HepG2 (cell line): Measurements from ENCODE around the gene CHMP4B. TPM values are rescaled to one million over a fixed set of nuclear protein-coding genes. Genes with fewer than 3 reads are reported as not detected.

Source experiments
- BRD4 ChIP-seq: sonication (generic); formaldehyde crosslinking; IDR thresholded peaks from 2 replicates; pipeline ENCODE4 v1.4.0; 2020; ENCODE audit warnings: missing genetic modification reagents
- CSRNP2 ChIP-seq: sonication (generic); formaldehyde crosslinking; conservative IDR thresholded peaks from 2 replicates; pipeline ENCODE4 v1.8.0; 2022; ENCODE audit warnings: low read depth, missing genetic modification reagents
- FIP1L1 ChIP-seq: fragments of 200-400 bp; formaldehyde crosslinking; IDR thresholded peaks from 2 replicates; pipeline ENCODE4 v1.6.1; 2018; ENCODE audit warnings: low read depth, mild to moderate bottlenecking, low read length, moderate library complexity, borderline replicate concordance; ENCODE audit not compliant: insufficient read depth
- FLYWCH1 ChIP-seq: sonication (generic); formaldehyde crosslinking; IDR thresholded peaks from 2 replicates; pipeline ENCODE4 v1.8.1; 2023; ENCODE audit warnings: mild to moderate bottlenecking, missing genetic modification reagents
- KDM5B ChIP-seq: sonication (generic); formaldehyde crosslinking; IDR thresholded peaks from 2 replicates; pipeline ENCODE4 v1.4.0; 2020; ENCODE audit warnings: missing genetic modification reagents, mild to moderate bottlenecking, borderline replicate concordance
- KDM6A ChIP-seq: IDR thresholded peaks from 2 replicates; pipeline ENCODE4 v1.6.1; 2016; ENCODE audit warnings: low read depth
- MIXL1 ChIP-seq: IDR thresholded peaks from 2 replicates; pipeline ENCODE4 v1.6.1; 2016
- NAIF1 ChIP-seq: sonication (generic); formaldehyde crosslinking; IDR thresholded peaks from 2 replicates; pipeline ENCODE4 v1.5.0; 2020; ENCODE audit warnings: mild to moderate bottlenecking, missing genetic modification reagents, borderline replicate concordance
- PAWR ChIP-seq: sonication (generic); formaldehyde crosslinking; IDR thresholded peaks from 2 replicates; pipeline ENCODE4 v1.4.0; 2020; ENCODE audit warnings: missing genetic modification reagents, mild to moderate bottlenecking, borderline replicate concordance
- PHF21A ChIP-seq: sonication (generic); formaldehyde crosslinking; IDR thresholded peaks from 2 replicates; pipeline ENCODE4 v1.5.0; 2020; ENCODE audit warnings: mild to moderate bottlenecking, missing genetic modification reagents
- SAP130 ChIP-seq: IDR thresholded peaks from 2 replicates; pipeline ENCODE4 v1.6.1; 2016; ENCODE audit warnings: low read depth
- THYN1 ChIP-seq: sonication (generic); formaldehyde crosslinking; IDR thresholded peaks from 2 replicates; pipeline ENCODE4 v1.8.1; 2023; ENCODE audit warnings: low read depth, mild to moderate bottlenecking, moderate library complexity, missing genetic modification reagents, borderline replicate concordance
- ZIK1 ChIP-seq: sonication (generic); formaldehyde crosslinking; IDR thresholded peaks from 2 replicates; pipeline ENCODE4 v1.5.0; 2020; ENCODE audit warnings: mild to moderate bottlenecking, low read depth, missing genetic modification reagents, borderline replicate concordance
- ZNF350 ChIP-seq: sonication (generic); formaldehyde crosslinking; IDR thresholded peaks from 2 replicates; pipeline ENCODE4 v1.4.0; 2020; ENCODE audit warnings: mild to moderate bottlenecking, low read depth, missing genetic modification reagents, borderline replicate concordance
- ZNF383 ChIP-seq: sonication (generic); formaldehyde crosslinking; IDR thresholded peaks from 2 replicates; pipeline ENCODE4 v1.4.0; 2020; ENCODE audit warnings: missing genetic modification reagents, mild to moderate bottlenecking, borderline replicate concordance
- ZNF484 ChIP-seq: sonication (generic); formaldehyde crosslinking; IDR thresholded peaks from 2 replicates; pipeline ENCODE4 v1.5.1; 2020; ENCODE audit warnings: mild to moderate bottlenecking, low read depth, missing genetic modification reagents, borderline replicate concordance
- ZNF562 ChIP-seq: sonication (generic); formaldehyde crosslinking; IDR thresholded peaks from 2 replicates; pipeline ENCODE4 v1.8.0; 2022; ENCODE audit warnings: missing genetic modification reagents, borderline replicate concordance
- polyA plus RNA-seq, 8 experiments: library from polyadenylated mRNA; depleted of rRNA in 3 of 8; stranded (reverse) in 7 of 8; unstranded in 1 of 8; fragments of >200 nt; fragmentation: Illumina TruSeq in 4 of 8; extraction: Trizol in 4 of 8; gene quantifications; 2 replicates each; pipeline versions ENCODE4 v1.2.1 to v1.2.3, GENCODE V29; 2011 to 2016; ENCODE audit warnings: low read depth in 4 of 8, missing spikeins in 1 of 8, mixed read lengths in 1 of 8; ENCODE audit not compliant: insufficient read depth in 1 of 8
- total RNA-seq, 5 experiments: library from RNA; depleted of rRNA; stranded (reverse); fragments of >200 nt; fragmentation: Illumina TruSeq; extraction: Trizol; gene quantifications; 2 replicates each; pipeline ENCODE4 v1.2.3, GENCODE V29; 2016; ENCODE audit warnings: low read depth in 1 of 5
- TF ChIP-seq, protein P1 (sequence below): sonication (generic); formaldehyde crosslinking; IDR thresholded peaks from 2 replicates; pipeline ENCODE4 v1.4.0; 2020; ENCODE audit warnings: missing genetic modification reagents, borderline replicate concordance
- TF ChIP-seq, protein P2 (sequence below): sonication (generic); formaldehyde crosslinking; IDR thresholded peaks from 2 replicates; pipeline ENCODE4 v1.8.0; 2023; ENCODE audit warnings: mild to moderate bottlenecking, missing genetic modification reagents
- TF ChIP-seq, protein P3 (sequence below): sonication (generic); IDR thresholded peaks from 2 replicates; pipeline ENCODE4 v1.6.1; 2016; ENCODE audit warnings: low read depth, borderline replicate concordance
- TF ChIP-seq, protein P4 (sequence below): IDR thresholded peaks from 2 replicates; pipeline ENCODE4 v1.6.1; 2016; ENCODE audit warnings: mild to moderate bottlenecking, missing biosample characterization, missing genetic modification reagents
- TF ChIP-seq, protein P5 (sequence below): sonication (generic); formaldehyde crosslinking; IDR thresholded peaks from 2 replicates; pipeline ENCODE4 v1.8.1; 2023; ENCODE audit warnings: mild to moderate bottlenecking, missing genetic modification reagents

Gene CHMP4B
- total and polyA plus RNA-seq, 2 of the 13 experiments (the other 11 are each of a cell fraction or from before 2014, with no cell fraction given) = 40.1 to 45.6 TPM

- TF ChIP-seq NAIF1 (CRISPR knock-in tag) = no peak
- no peak for TF ChIP-seq PAWR (CRISPR knock-in tag)
- peak; percentile 89; the same call in 1 of the 2 replicates for TF ChIP-seq THYN1 (CRISPR knock-in tag)
- TF ChIP-seq, protein P1, sequence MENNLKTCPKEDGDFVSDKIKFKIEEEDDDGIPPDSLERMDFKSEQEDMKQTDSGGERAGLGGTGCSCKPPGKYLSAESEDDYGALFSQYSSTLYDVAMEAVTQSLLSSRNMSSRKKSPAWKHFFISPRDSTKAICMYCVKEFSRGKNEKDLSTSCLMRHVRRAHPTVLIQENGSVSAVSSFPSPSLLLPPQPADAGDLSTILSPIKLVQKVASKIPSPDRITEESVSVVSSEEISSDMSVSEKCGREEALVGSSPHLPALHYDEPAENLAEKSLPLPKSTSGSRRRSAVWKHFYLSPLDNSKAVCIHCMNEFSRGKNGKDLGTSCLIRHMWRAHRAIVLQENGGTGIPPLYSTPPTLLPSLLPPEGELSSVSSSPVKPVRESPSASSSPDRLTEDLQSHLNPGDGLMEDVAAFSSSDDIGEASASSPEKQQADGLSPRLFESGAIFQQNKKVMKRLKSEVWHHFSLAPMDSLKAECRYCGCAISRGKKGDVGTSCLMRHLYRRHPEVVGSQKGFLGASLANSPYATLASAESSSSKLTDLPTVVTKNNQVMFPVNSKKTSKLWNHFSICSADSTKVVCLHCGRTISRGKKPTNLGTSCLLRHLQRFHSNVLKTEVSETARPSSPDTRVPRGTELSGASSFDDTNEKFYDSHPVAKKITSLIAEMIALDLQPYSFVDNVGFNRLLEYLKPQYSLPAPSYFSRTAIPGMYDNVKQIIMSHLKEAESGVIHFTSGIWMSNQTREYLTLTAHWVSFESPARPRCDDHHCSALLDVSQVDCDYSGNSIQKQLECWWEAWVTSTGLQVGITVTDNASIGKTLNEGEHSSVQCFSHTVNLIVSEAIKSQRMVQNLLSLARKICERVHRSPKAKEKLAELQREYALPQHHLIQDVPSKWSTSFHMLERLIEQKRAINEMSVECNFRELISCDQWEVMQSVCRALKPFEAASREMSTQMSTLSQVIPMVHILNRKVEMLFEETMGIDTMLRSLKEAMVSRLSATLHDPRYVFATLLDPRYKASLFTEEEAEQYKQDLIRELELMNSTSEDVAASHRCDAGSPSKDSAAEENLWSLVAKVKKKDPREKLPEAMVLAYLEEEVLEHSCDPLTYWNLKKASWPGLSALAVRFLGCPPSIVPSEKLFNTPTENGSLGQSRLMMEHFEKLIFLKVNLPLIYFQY (CRISPR knock-in tag) = no peak
- peak; percentile 22; the same call in 1 of the 2 replicates for TF ChIP-seq KDM5B
- TF ChIP-seq ZNF484 (CRISPR knock-in tag) = no peak
- TF ChIP-seq BRD4 (CRISPR knock-in tag) = no peak
- 0 out of 2 replicates have a peak, but pooled peaks have one; percentile 33 for TF ChIP-seq PHF21A (CRISPR knock-in tag)
- 0 out of 2 replicates have a peak, but pooled peaks have one; percentile 61 for TF ChIP-seq ZNF350 (CRISPR knock-in tag)
- no peak for TF ChIP-seq FLYWCH1 (CRISPR knock-in tag)
- TF ChIP-seq, protein P2, sequence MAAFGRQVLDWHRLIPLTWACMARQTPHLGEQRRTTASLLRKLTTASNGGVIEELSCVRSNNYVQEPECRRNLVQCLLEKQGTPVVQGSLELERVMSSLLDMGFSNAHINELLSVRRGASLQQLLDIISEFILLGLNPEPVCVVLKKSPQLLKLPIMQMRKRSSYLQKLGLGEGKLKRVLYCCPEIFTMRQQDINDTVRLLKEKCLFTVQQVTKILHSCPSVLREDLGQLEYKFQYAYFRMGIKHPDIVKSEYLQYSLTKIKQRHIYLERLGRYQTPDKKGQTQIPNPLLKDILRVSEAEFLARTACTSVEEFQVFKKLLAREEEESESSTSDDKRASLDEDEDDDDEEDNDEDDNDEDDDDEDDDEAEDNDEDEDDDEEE (CRISPR knock-in tag) = no peak
- TF ChIP-seq, protein P3, sequence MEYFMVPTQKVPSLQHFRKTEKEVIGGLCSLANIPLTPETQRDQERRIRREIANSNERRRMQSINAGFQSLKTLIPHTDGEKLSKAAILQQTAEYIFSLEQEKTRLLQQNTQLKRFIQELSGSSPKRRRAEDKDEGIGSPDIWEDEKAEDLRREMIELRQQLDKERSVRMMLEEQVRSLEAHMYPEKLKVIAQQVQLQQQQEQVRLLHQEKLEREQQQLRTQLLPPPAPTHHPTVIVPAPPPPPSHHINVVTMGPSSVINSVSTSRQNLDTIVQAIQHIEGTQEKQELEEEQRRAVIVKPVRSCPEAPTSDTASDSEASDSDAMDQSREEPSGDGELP = no peak
- TF ChIP-seq CSRNP2 (CRISPR knock-in tag) = no peak
- no peak for TF ChIP-seq ZIK1 (CRISPR knock-in tag)
- TF ChIP-seq MIXL1 (CRISPR knock-in tag) = no peak
- no peak for TF ChIP-seq ZNF383 (CRISPR knock-in tag)
- TF ChIP-seq ZNF562 (CRISPR knock-in tag) = no peak
- TF ChIP-seq FIP1L1 = no peak
- TF ChIP-seq SAP130 (CRISPR knock-in tag) = no peak
- TF ChIP-seq, protein P4, sequence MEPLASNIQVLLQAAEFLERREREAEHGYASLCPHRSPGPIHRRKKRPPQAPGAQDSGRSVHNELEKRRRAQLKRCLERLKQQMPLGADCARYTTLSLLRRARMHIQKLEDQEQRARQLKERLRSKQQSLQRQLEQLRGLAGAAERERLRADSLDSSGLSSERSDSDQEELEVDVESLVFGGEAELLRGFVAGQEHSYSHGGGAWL = no peak
- TF ChIP-seq, protein P5, sequence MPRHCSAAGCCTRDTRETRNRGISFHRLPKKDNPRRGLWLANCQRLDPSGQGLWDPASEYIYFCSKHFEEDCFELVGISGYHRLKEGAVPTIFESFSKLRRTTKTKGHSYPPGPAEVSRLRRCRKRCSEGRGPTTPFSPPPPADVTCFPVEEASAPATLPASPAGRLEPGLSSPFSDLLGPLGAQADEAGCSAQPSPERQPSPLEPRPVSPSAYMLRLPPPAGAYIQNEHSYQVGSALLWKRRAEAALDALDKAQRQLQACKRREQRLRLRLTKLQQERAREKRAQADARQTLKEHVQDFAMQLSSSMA = peak; percentile 30; the same call in 1 of the 2 replicates
- TF ChIP-seq KDM6A (CRISPR knock-in tag) = no peak
Measured at GRCh38 chr20:33811776-33812151, 616 bp downstream of the CHMP4B start (continued).
